B cell (primary cell): ENCODE results near the gene TANGO6. TPM values are rescaled to one million over a fixed set of nuclear protein-coding genes. Genes with fewer than 3 reads are reported as not detected.
"Not testable (repeated sequence)": the region's sequence is repeated elsewhere in the genome, so short reads cannot be mapped to it uniquely, and the experiment has no call there.

Experiments used
- ATAC-seq: fragments of 200-7000 bp; cut with Tn5 transposase; one replicate; pipeline ENCODE4 v1.10.0; 2021; ENCODE audit warnings: low read depth, mild to moderate bottlenecking, moderate number of reproducible peaks, moderate library complexity
- CTCF ChIA-PET: fragments of 350-600 bp; sonication (Branson Sonifier 250); formaldehyde crosslinking; loops from one replicate; lab custom pipeline; 2021; ENCODE audit warnings: antibody characterized with exemption, inconsistent platforms; lab: Charles Lee
- POLR2A ChIA-PET: fragments of 350-600 bp; sonication (Branson Sonifier 250); formaldehyde crosslinking; loops from one replicate; lab custom pipeline; 2021; ENCODE audit warnings: antibody characterized with exemption; lab: Charles Lee
- DNase-seq: peaks from one replicate; pipeline ENCODE4 v3.0.0; 2013
- H2AFZ ChIP-seq: 2 replicates; pipeline ENCODE4 v1.6.1; 2012; ENCODE audit warnings: mild to moderate bottlenecking, low read depth, low read length; ENCODE audit not compliant: insufficient read depth, poor library complexity, severe bottlenecking
- H3K27ac ChIP-seq, 2 donors: 1 replicate in 1 of 2; 2 replicates in 1 of 2; pipeline ENCODE4 v1.5.1; 2012 to 2013; ENCODE audit warnings: low read length in 2 of 2, mild to moderate bottlenecking in 2 of 2, moderate library complexity in 1 of 2
- H3K27me3 ChIP-seq, 4 experiments: fragments of 200-600 bp in 1 of 4; sonication (generic) in 1 of 4; replicated peaks in 1 of 4; 1 replicate in 2 of 4; 2 replicates in 2 of 4; pipeline versions ENCODE4 v1.6.1 to v1.7.0; 2013 to 2016; ENCODE audit warnings: low read length in 3 of 4, mild to moderate bottlenecking in 2 of 4, mixed read lengths in 1 of 4, moderate library complexity in 1 of 4; ENCODE audit not compliant: insufficient read depth in 4 of 4, control insufficient read depth in 3 of 4; ENCODE audit errors: control extremely low read depth in 1 of 4
- H3K36me3 ChIP-seq, 2 experiments: replicated peaks in 1 of 2; 1 replicate in 1 of 2; 2 replicates in 1 of 2; pipeline versions ENCODE4 v1.6.1 to v1.7.1; 2013; ENCODE audit warnings: low read length in 1 of 2; ENCODE audit not compliant: insufficient read depth in 2 of 2, control insufficient read depth in 1 of 2; ENCODE audit errors: control extremely low read depth in 1 of 2, extremely low read depth in 1 of 2
- H3K4me1 ChIP-seq, 2 donors: fragments of 200-600 bp in 1 of 2; sonication (generic) in 1 of 2; 1 replicate in 1 of 2; 2 replicates in 1 of 2; pipeline versions ENCODE4 v1.5.1 to v1.6.1; 2013 to 2017; ENCODE audit warnings: low read length in 2 of 2; ENCODE audit not compliant: control insufficient read depth in 2 of 2, insufficient read depth in 2 of 2
- H3K4me2 ChIP-seq: replicated peaks from 2 replicates; pipeline ENCODE3; 2012; ENCODE audit warnings: mild to moderate bottlenecking, low read depth, low read length; ENCODE audit not compliant: poor library complexity, severe bottlenecking
- H3K4me3 ChIP-seq, 5 experiments: fragments of 200-600 bp in 1 of 5; sonication (generic) in 1 of 5; 1 replicate in 3 of 5; 2 replicates in 2 of 5; pipeline versions ENCODE4 v1.5.1 to v1.7.0; 2011 to 2016; ENCODE audit warnings: low read length in 4 of 5, mild to moderate bottlenecking in 4 of 5, low read depth in 2 of 5, control low read depth in 1 of 5, moderate library complexity in 1 of 5; ENCODE audit not compliant: insufficient read depth in 1 of 5; ENCODE audit errors: control extremely low read depth in 1 of 5, extremely low read depth in 1 of 5
- H3K79me2 ChIP-seq: fragments of 200-600 bp; sonication (generic); one replicate; pipeline ENCODE4 v1.6.0; 2016; ENCODE audit warnings: low read length; ENCODE audit not compliant: control insufficient read depth, insufficient read depth
- H3K9ac ChIP-seq: fragments of 200-600 bp; sonication (generic); 2 replicates; pipeline ENCODE4 v1.6.1; 2017; ENCODE audit warnings: mild to moderate bottlenecking, low read length, moderate library complexity
- H3K9me3 ChIP-seq, 3 donors: one replicate each; pipeline versions ENCODE4 v1.6.1 to v1.7.1; 2013; ENCODE audit warnings: low read length in 2 of 3; ENCODE audit not compliant: control insufficient read depth in 2 of 3, insufficient read depth in 1 of 3; ENCODE audit errors: control extremely low read depth in 1 of 3
- H4K20me1 ChIP-seq: 2 replicates; pipeline ENCODE4 v1.6.0; 2012; ENCODE audit warnings: mild to moderate bottlenecking, low read length; ENCODE audit not compliant: insufficient read depth, control insufficient read depth, poor library complexity, severe bottlenecking
- H3K27ac Mint-ChIP-seq: one replicate; pipeline ENCODE4 v1.8.0; 2021; ENCODE audit warnings: mixed read lengths
- H3K27me3 Mint-ChIP-seq: one replicate; pipeline ENCODE4 v1.8.0; 2021; ENCODE audit warnings: mixed read lengths
- H3K4me1 Mint-ChIP-seq: one replicate; pipeline ENCODE4 v1.8.0; 2021; ENCODE audit warnings: mixed read lengths
- H3K4me3 Mint-ChIP-seq: one replicate; pipeline ENCODE4 v1.8.0; 2021; ENCODE audit warnings: mixed read lengths
- H3K9me3 Mint-ChIP-seq: one replicate; pipeline ENCODE4 v1.8.0; 2022; ENCODE audit warnings: mixed read lengths; ENCODE audit not compliant: insufficient read depth
- EZH2 ChIP-seq: IDR thresholded peaks from 2 replicates; pipeline ENCODE4 v1.6.1; 2012; ENCODE audit warnings: borderline replicate concordance, low read depth, mild to moderate bottlenecking, moderate library complexity, low read length; ENCODE audit not compliant: insufficient read depth, poor library complexity, severe bottlenecking
- WGBS: methylation state at CpG from one replicate; pipeline ENCODE4 v1.1.5; 2013; ENCODE audit warnings: missing lambda C conversion rate; ENCODE audit not compliant: insufficient coverage; 5-methylcytosine and 5-hydroxymethylcytosine counted together
- intact Hi-C: fragments of 100-400 bp; cut with micrococcal nuclease; formaldehyde crosslinking; loops from one replicate; pipeline ENCODE4 v1.10.0; 2022
- polyA plus RNA-seq: library from polyadenylated mRNA; depleted of rRNA; stranded (reverse); fragments of >200 nt; gene quantifications from 2 replicates; pipeline ENCODE4 v1.2.3, GENCODE V29; 2012
- total RNA-seq, 2 donors: library from RNA; stranded (reverse); fragments of 120-200 nt in 1 of 2; gene quantifications; 1 replicate in 1 of 2; 2 replicates in 1 of 2; pipeline versions ENCODE4 v1.2.3 to v1.2.4, GENCODE V29; 2013 to 2022
- TF ChIP-seq, protein P1 (sequence below): fragments of 200-600 bp; IDR thresholded peaks from one replicate; pipeline ENCODE4 v1.8.0; 2022; ENCODE audit warnings: antibody characterized with exemption, mild to moderate bottlenecking

TANGO6 gene
- total and polyA plus RNA-seq, 2 donors (not counting 1 experiment from before 2014, with no cell fraction given) = 8.0 to 42.8 TPM

DNA sequence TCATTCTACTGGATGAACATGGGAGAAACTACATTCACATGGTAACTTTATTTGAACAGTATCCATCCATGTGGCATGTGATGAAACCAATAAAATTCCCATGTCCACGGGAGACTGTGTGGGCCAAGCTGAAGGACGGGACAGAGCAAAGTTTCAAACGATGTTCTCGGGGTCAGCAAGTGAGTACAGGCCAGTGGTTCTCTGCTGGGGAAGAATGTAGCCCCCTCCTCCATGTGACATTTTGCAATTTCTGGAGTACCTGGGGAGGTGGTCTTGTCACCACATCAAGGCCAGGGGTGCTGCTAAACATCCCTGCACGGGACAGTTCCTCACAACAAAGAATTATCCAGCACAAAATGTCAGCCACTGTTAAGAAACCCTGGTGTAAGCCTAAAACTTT is 7.4 kb upstream of the TANGO6 start:
- CTCF ChIA-PET = no interaction called here
- TF ChIP-seq, protein P1, sequence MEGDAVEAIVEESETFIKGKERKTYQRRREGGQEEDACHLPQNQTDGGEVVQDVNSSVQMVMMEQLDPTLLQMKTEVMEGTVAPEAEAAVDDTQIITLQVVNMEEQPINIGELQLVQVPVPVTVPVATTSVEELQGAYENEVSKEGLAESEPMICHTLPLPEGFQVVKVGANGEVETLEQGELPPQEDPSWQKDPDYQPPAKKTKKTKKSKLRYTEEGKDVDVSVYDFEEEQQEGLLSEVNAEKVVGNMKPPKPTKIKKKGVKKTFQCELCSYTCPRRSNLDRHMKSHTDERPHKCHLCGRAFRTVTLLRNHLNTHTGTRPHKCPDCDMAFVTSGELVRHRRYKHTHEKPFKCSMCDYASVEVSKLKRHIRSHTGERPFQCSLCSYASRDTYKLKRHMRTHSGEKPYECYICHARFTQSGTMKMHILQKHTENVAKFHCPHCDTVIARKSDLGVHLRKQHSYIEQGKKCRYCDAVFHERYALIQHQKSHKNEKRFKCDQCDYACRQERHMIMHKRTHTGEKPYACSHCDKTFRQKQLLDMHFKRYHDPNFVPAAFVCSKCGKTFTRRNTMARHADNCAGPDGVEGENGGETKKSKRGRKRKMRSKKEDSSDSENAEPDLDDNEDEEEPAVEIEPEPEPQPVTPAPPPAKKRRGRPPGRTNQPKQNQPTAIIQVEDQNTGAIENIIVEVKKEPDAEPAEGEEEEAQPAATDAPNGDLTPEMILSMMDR = no peak
- no peak for TF ChIP-seq EZH2
- no peak overlapping the region for H3K4me3 Mint-ChIP-seq

DNA sequence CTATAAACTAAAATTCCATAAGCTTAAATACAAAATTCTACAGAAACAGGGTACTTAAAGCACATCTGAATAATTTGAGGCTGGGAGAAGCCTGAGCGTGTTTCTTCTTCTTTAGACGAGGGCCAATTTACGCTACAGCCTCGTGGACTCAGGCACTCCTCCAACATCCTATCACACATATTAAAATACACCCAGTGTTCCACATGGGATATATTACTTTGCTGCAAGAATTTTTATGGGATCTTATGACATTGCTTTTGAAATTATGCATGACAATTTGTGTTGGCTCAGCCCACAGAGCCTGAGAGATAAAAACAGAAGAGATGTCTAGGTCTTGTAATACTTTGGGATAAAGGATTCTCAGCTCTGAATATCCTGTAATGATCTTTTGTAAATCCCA is 3.5 kb upstream of the TANGO6 start:
- WGBS = no CpG with 5 or more reads among the region's 4 CpGs
- Histone ChIP-seq H3K79me2 (peaks cover 15% of the 10 kb centered on the region), H3K4me2 (no peak overlapping the region), H3K9ac (no peak overlapping the region), H3K27ac (no peak overlapping the region), H3K4me3 (no peak overlapping the region), H3K36me3 (no peaks in the 10 kb centered on the region), H3K27me3 (no peaks in the 10 kb centered on the region), H2AFZ (no peak overlapping the region), H3K9me3 (no peaks in the 10 kb centered on the region), H4K20me1 (no peaks in the 10 kb centered on the region), H3K4me1 (peaks cover 5 to 14% of the 10 kb centered on the region in 2 donors)
- CTCF ChIA-PET = no interaction called here
- no peak for TF ChIP-seq EZH2
- TF ChIP-seq, protein P1 = no peak
- H3K9me3 Mint-ChIP-seq = no peaks in the 10 kb centered on the region
- no peak overlapping the region for H3K27ac Mint-ChIP-seq
- H3K27me3 Mint-ChIP-seq = no peaks in the 10 kb centered on the region
- H3K4me3 Mint-ChIP-seq = no peak overlapping the region
- POLR2A ChIA-PET = no interaction called here
- H3K4me1 Mint-ChIP-seq = peaks cover 11% of the 10 kb centered on the region
- intact Hi-C loops = loop anchor here (5.0 kb wide), 2 partner anchors 83 to 1962 kb away; partner anchors contain the start of gene VAC14
- ATAC-seq (no peak), DNase-seq (no peak)

More for the DNA sequence above, 7.4 kb upstream of the TANGO6 start:
- Histone ChIP-seq H3K79me2 (no peaks in the 10 kb centered on the region), H3K27me3 (no peaks in the 10 kb centered on the region), H4K20me1 (no peaks in the 10 kb centered on the region), H3K27ac (no peak overlapping the region), H3K9me3 (no peaks in the 10 kb centered on the region), H3K36me3 (no peaks in the 10 kb centered on the region), H3K4me2 (no peak overlapping the region), H3K4me1 (no peaks in the 10 kb centered on the region), H3K4me3 (no peak overlapping the region), H2AFZ (no peak overlapping the region), H3K9ac (no peak overlapping the region)
- Mint-ChIP-seq H3K27ac (no peak overlapping the region), H3K4me1 (no peaks in the 10 kb centered on the region), H3K27me3 (no peaks in the 10 kb centered on the region), H3K9me3 (no peaks in the 10 kb centered on the region)
- ATAC-seq (no peak), DNase-seq (no peak)
- POLR2A ChIA-PET = no interaction called here
- intact Hi-C loops = no loop called here
- 97% methylated on average over 4 of the region's 5 CpGs for WGBS

DNA sequence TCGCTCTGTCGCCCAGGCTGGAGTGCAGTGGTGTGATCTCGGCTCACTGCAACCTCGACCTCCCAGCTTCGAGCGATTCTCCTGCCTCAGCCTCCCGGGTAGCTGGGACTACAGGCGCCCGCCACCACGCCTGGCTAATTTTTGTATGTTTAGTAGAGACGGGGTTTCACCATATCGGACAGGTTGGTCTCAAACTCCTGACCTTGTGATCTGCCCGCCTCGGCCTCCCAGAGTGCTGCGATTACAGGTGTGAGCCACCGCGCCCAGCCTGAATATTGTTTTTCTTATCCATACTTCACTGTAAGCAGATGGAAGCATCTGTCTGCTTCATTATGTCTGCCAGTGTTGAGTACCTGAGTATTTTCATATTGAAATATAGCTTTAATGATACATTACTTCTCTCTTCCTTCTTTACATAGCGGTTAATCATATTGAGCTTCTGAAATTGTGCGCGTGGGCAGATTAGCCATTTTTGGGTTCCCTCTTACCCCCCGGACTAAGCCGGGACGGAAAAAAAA is 308 bp upstream of the TANGO6 start:
- Histone ChIP-seq H3K27ac (peak overlapping the region; percentile 70 to 84), H3K9ac (peak overlapping the region; percentile 91), H3K4me2 (peak overlapping the region; percentile 74), H3K4me3 (peak overlapping the region; percentile 34 to 98 (median 94)), H3K4me1 (peaks cover 11 to 14% of the 10 kb centered on the region in 2 donors), H3K79me2 (peaks cover 32% of the 10 kb centered on the region), H2AFZ (peak overlapping the region; percentile 99)
- intact Hi-C loops = loop anchor here (1.0 to 5.0 kb wide), 7 partner anchors 43 to 1959 kb away; partner anchors contain the start of genes VAC14 and ZFP90
- H3K9me3 ChIP-seq, ATAC-seq, H3K27me3 ChIP-seq, DNase-seq, H4K20me1 ChIP-seq, H3K9me3 Mint-ChIP-seq, H3K27me3 Mint-ChIP-seq, H3K36me3 ChIP-seq: not testable (repeated sequence)
- 62% methylated on average over 17 of the region's 23 CpGs for WGBS
- Mint-ChIP-seq H3K4me3 (peak overlapping the region; percentile 93), H3K27ac (peak overlapping the region; percentile 94), H3K4me1 (peaks cover 21% of the 10 kb centered on the region)
- ChIA-PET POLR2A (interaction anchor here (0.7 to 1.0 kb wide), 2 partner anchors 43 to 264 kb away, joined by 3 read pairs; no protein-coding TSS in a partner anchor), CTCF (interaction anchor here (0.6 to 2.5 kb wide), 5 partner anchors 9 to 440 kb away, joined by 3 to 16 read pairs (median 4); no protein-coding TSS in a partner anchor)
